ENCODE measurements around the gene FAM184A. TPM values are rescaled to one million over a fixed set of nuclear protein-coding genes. Genes with fewer than 3 reads are reported as not detected.

The FAM184A gene
- total and polyA plus RNA-seq, 2 of the 8 experiments (the other 6 are each of a cell fraction or from before 2014, with no cell fraction given) = 6.3 to 11.3 TPM

- no peak for FAIRE-seq
- H3K14ac ChIP-seq (ENCODE audit: insufficient read length) = no peak overlapping the region
- no peak overlapping the region for H3K27ac ChIP-seq (ENCODE audit: low read depth, low read length)
- H2BK12ac ChIP-seq (ENCODE audit: low read depth, low read length) = no peak overlapping the region
- H3K18ac ChIP-seq (ENCODE audit: extremely low read depth, low read length) = no peak overlapping the region
- H3K4ac ChIP-seq (replicated peaks; ENCODE audit: insufficient read length, low read depth, low read length) = no peak overlapping the region
- no peak overlapping the region for H3K4me2 ChIP-seq (ENCODE audit: insufficient read depth in 1 of 2, low read depth in 2 of 2, low read length in 2 of 2)
- POLR2A ChIA-PET (ENCODE audit: partially characterized antibody) = no interaction called here
- H3K36me3 ChIP-seq (ENCODE audit: control insufficient read depth in 2 of 4, insufficient read depth in 4 of 4, low read length in 3 of 4) = peaks cover 5 to 40% (median 34%) of the 10 kb centered on the region in 4 experiments; a peak in 7 of 8 replicates
- no peak overlapping the region for H2BK5ac ChIP-seq (ENCODE audit: low read depth, low read length)
- no peak overlapping the region for H3K4me3 ChIP-seq (ENCODE audit: extremely low read depth in 1 of 4, insufficient read depth in 2 of 4, low read depth in 3 of 4, low read length in 4 of 4)
- H4K20me1 ChIP-seq (replicated peaks in 1 of 2; ENCODE audit: control insufficient read depth in 1 of 2, insufficient read depth in 2 of 2, low read length in 2 of 2) = peaks cover 0 to 5% of the 10 kb centered on the region in 2 experiments
- H2AK5ac ChIP-seq (ENCODE audit: low read depth, low read length) = no peak overlapping the region
- H3K79me1 ChIP-seq (ENCODE audit: low read depth, low read length) = no peaks in the 10 kb centered on the region
- H4K91ac ChIP-seq (replicated peaks; ENCODE audit: insufficient read length, low read length) = no peak overlapping the region
- H3K27me3 ChIP-seq (replicated peaks in 1 of 4; ENCODE audit: control insufficient read depth in 3 of 4, extremely low read depth in 1 of 4, insufficient read depth in 3 of 4, low read length in 3 of 4) = no peaks in the 10 kb centered on the region
- H3K23ac ChIP-seq (ENCODE audit: insufficient read length) = no peak overlapping the region
- TF ChIP-seq CREB1 (IDR thresholded peaks at IDR 0.05) (no peak), SIRT6 (IDR thresholded peaks at IDR 0.05; ENCODE audit: low read length) (no peak), BACH1 (IDR thresholded peaks at IDR 0.05; ENCODE audit: low read length) (no peak), RXRA (IDR thresholded peaks at IDR 0.05; ENCODE audit: insufficient read depth, low read depth, low read length) (no peak), CEBPB (IDR thresholded peaks at IDR 0.05; ENCODE audit: low read depth, low read length) (no peak)
- no peak overlapping the region for H2BK20ac ChIP-seq (ENCODE audit: low read length)
- H4K5ac ChIP-seq (ENCODE audit: insufficient read length, low read depth, low read length) = no peak overlapping the region
- no peaks in the 10 kb centered on the region for H3K23me2 ChIP-seq (ENCODE audit: low read depth, low read length)
- no peak overlapping the region for H2AFZ ChIP-seq (ENCODE audit: low read length)
- no peaks in the 10 kb centered on the region for H3K9me3 ChIP-seq (ENCODE audit: insufficient read depth in 2 of 2, low read depth in 1 of 2, low read length in 1 of 2)
- no peak overlapping the region for H2BK15ac ChIP-seq (ENCODE audit: low read length)
- no peak overlapping the region for H3K56ac ChIP-seq (replicated peaks; ENCODE audit: insufficient read length, low read depth, low read length)
- no peaks in the 10 kb centered on the region for H3K79me2 ChIP-seq (ENCODE audit: control insufficient read depth in 1 of 2, insufficient read depth in 2 of 2, low read length in 2 of 2)
- DNase-seq (ENCODE audit: low read depth in 1 of 2, low spot score in 2 of 2) = no peak
- 100% methylated on average over 2 of the region's 2 CpGs; no CpG with 5 or more reads in 1 of the 2 experiments for WGBS, 2 experiments (ENCODE audit: extremely low coverage in 1 of 2, insufficient coverage in 1 of 2, insufficient read length in 1 of 2, insufficient replicate concordance in 2 of 2, low coverage in 1 of 2, low lambda C conversion rate in 2 of 2, missing lambda C conversion rate in 1 of 2)
- no peak overlapping the region for H4K8ac ChIP-seq (ENCODE audit: extremely low read depth, insufficient read depth, low read length)
- CTCF ChIA-PET (ENCODE audit: partially characterized antibody) = no interaction called here
- H3K4me1 ChIP-seq (replicated peaks in 1 of 4; ENCODE audit: control insufficient read depth in 3 of 4, insufficient read depth in 4 of 4, low read length in 3 of 4) = no peaks in the 10 kb centered on the region
- no peak overlapping the region for H3K9ac ChIP-seq (replicated peaks in 1 of 4; ENCODE audit: extremely low read depth in 1 of 4, low read depth in 3 of 4, low read length in 3 of 4)
- H2BK120ac ChIP-seq (replicated peaks; ENCODE audit: low read depth, low read length) = no peak overlapping the region
Measured at GRCh38 chr6:118918329-118918725, 160.1 kb downstream of the FAM184A start.
